Measurements from ENCODE around the gene CFAP46. TPM values are rescaled to one million over a fixed set of nuclear protein-coding genes. Genes with fewer than 3 reads are reported as not detected.
A peak's percentile ranks its signal among the peaks of the same experiment; 100 is the strongest.

CFAP46 gene
- total and polyA plus RNA-seq, 12 donors = 0.36 to 1.9 (median 1.1) TPM

DNA sequence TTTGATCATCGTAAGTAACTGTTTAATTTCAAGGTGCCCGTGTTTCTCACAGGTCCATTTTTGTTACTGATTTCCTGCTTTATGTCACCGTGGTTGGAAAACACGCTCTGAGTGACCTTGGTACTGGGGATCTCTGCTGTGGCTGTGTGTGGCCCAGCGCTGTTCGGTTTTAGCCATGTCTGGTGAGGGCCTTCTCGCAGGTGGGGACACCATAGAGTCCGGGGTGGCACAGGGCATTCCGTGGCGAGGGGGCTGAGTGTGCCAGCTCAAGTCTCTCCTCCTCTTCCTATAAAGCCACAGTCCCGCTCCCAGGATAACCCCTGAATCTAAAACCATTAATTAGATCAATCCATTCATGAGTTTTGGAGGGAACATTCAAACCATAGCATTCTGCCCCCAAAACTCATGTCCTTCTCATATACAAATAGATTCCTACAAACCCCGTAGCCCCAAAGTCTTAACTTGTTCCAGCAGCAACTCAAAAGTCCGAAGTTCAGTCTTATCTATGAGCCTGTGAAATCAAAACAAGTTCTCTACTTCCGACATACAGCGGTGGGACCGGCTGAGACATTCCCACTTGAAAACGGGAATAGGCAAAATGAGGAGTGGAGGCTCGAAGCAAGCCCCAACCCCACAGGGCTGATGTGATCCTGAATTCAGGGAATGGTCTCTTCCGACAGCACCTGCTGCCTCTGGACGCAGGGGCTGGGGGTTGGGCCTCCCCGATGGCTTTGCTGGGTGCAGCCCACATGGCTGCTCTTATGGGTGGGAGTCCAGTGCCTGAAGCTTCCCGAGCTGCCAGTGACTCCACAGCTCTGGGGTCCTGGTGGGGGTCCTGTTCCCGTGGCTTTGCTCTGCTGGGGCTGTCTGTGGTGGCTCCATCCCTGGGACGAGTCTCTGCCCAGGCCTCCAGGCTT, 101.4 kb downstream of the CFAP46 start:
- H3K4me1 ChIP-seq = peaks cover 0 to 8% (median 0%) of the 10 kb centered on the region in 9 donors
- H3K27ac ChIP-seq = no peak overlapping the region
- peaks cover 0 to 49% (median 8%) of the 10 kb centered on the region in 7 donors for H3K27me3 ChIP-seq
- 80 to 91% methylated on average over 24 of the region's 24 CpGs for WGBS, 2 donors
- ATAC-seq (no peak), DNase-seq (no peak)
- H3K4me3 ChIP-seq = no peak overlapping the region
- H3K36me3 ChIP-seq = no peaks in the 10 kb centered on the region
- no peak for TF ChIP-seq CTCF (IDR thresholded peaks at IDR 0.05)
- H3K9me3 ChIP-seq = peaks cover 0 to 20% (median 13%) of the 10 kb centered on the region in 11 donors
- intact Hi-C loops (cut with DNase I) = no loop called here

GRCh38 chr10:132839061-132839460, 103.3 kb downstream of the CFAP46 start:
- H3K4me1 ChIP-seq = peaks cover 0 to 8% (median 0%) of the 10 kb centered on the region in 9 donors
- no peak for ATAC-seq
- peaks cover 0 to 20% (median 13%) of the 10 kb centered on the region in 11 donors for H3K9me3 ChIP-seq
- peaks cover 0 to 52% (median 24%) of the 10 kb centered on the region in 7 donors for H3K27me3 ChIP-seq
- DNase-seq = no peak
- H3K36me3 ChIP-seq = no peaks in the 10 kb centered on the region
- 85 to 87% methylated on average over 13 of the region's 13 CpGs for WGBS, 2 donors
- H3K4me3 ChIP-seq = no peak overlapping the region
- intact Hi-C loops (cut with DNase I) = loop anchor here in 5 of 10 donors (5.0 to 10.0 kb wide), 2 partner anchors 283 to 286 kb away; no protein-coding TSS in a partner anchor
- no peak for TF ChIP-seq CTCF (IDR thresholded peaks at IDR 0.05)
- no peak overlapping the region for H3K27ac ChIP-seq

DNA sequence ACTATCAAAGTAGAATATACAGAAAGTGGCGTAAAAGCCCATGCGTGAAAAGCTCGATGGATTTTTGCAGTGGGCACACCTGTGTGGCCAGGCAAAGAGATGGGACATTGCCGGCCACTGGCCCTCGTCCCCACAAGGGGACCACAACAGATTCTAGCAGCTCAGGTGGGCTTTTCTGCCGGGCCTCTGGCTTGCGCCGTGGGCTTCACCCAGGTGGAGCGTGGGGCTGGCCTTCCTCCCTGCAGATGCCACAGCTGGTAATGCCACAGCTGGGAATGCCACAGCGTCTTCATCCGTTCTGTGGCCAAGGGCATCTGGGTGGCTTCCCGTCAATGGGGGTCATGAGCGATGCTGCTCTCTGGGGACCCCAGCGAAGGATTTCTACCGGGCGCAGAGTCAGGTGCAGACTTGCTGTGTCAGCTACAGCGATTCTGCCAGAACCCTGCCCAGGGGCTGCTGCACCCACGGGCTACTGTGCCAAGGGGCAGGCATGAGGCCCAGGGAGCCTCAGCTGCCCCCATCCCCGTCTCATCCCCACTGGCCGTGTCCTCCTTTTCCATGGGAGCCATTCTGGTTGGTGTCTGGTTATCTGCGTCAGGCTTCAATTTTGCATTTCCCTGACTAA, 103.9 kb downstream of the CFAP46 start:
- no peak for ATAC-seq
- no peak overlapping the region for H3K4me3 ChIP-seq
- peaks cover 0 to 20% (median 13%) of the 10 kb centered on the region in 11 donors for H3K9me3 ChIP-seq
- peaks cover 0 to 8% (median 0%) of the 10 kb centered on the region in 9 donors for H3K4me1 ChIP-seq
- intact Hi-C loops (cut with DNase I) = loop anchor here in 5 of 10 donors (5.0 to 10.0 kb wide), 2 partner anchors 284 to 286 kb away; no protein-coding TSS in a partner anchor
- H3K36me3 ChIP-seq = no peaks in the 10 kb centered on the region
- TF ChIP-seq CTCF (IDR thresholded peaks at IDR 0.05) = no peak
- peaks cover 0 to 58% (median 30%) of the 10 kb centered on the region in 7 donors for H3K27me3 ChIP-seq
- 88 to 89% methylated on average over 21 of the region's 21 CpGs for WGBS, 2 donors
- no peak for DNase-seq
- no peak overlapping the region for H3K27ac ChIP-seq

GRCh38 chr10:132837905-132838304, 104.5 kb downstream of the CFAP46 start:
- DNase-seq = no peak
- H3K4me1 ChIP-seq = peaks cover 0 to 8% (median 0%) of the 10 kb centered on the region in 9 donors
- TF ChIP-seq CTCF (IDR thresholded peaks at IDR 0.05) = no peak
- H3K4me3 ChIP-seq = no peak overlapping the region
- WGBS, 2 donors = 85 to 86% methylated on average over 21 of the region's 21 CpGs
- no peak overlapping the region for H3K27ac ChIP-seq
- peak in 1 of 8 donors; percentile 19 for ATAC-seq
- H3K27me3 ChIP-seq = peaks cover 0 to 63% (median 34%) of the 10 kb centered on the region in 7 donors
- peaks cover 0 to 16% (median 12%) of the 10 kb centered on the region in 11 donors for H3K9me3 ChIP-seq
- intact Hi-C loops (cut with DNase I) = loop anchor here in 9 of 10 donors (2.0 to 10.0 kb wide), 3 partner anchors 284 to 287 kb away; no protein-coding TSS in a partner anchor
- H3K36me3 ChIP-seq = no peaks in the 10 kb centered on the region
